Activated CD8-positive, alpha-beta memory T cell treated with anti-CD3 and anti-CD28 coated beads, Interleukin-2, amount 50 U/mL, for 1 hour (primary cell): Measurements from ENCODE around the gene PARVA.
"Not testable (repeated sequence)": the region's sequence is repeated elsewhere in the genome, so short reads cannot be mapped to it uniquely, and the experiment has no call there.

Source experiments
- DNase-seq: peaks from one replicate; pipeline ENCODE4 v3.0.0-alpha.2; 2020; ENCODE audit errors: extremely low read depth

Gene PARVA

DNA sequence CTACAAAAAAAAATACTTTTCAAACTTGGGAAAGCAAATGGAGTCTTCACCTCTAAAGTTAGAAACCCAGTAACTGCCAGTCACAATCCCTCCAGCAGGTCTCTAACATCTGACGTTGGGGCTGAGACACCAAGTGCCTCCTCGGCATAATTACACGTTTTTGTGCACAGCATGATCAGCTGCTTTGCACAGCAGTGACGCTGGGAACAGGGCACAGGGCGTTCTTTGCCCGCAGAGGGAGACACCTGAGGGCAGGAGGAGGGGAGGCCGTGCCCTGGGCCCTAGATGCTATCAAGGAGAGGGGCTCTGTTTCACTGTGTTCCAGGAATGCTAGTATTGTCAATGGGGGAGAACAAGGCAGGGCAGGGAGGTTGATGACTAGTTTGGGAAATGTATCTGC lies 120.1 kb downstream of the PARVA start:
- DNase-seq = no peak

DNA sequence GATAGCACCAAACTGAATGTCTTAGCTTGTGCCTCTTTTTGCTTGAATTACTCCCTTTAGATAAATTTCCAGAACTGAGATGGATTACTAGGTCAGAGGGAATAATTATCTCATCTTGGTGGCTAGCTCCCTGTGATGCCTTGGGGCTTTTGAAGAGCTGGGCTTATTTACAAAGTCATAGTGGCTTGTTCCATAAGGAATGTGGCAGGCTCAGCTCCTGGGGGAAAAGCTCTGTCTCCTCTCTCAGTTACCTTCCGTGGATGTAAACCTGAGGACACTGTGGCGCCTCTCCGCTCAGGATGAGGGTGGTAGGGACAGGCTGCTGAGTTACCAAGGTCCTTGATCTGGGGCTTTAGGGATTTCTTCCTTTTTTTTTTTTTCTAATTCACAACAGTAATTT lies 121.7 kb downstream of the PARVA start:
- DNase-seq = no peak

DNA sequence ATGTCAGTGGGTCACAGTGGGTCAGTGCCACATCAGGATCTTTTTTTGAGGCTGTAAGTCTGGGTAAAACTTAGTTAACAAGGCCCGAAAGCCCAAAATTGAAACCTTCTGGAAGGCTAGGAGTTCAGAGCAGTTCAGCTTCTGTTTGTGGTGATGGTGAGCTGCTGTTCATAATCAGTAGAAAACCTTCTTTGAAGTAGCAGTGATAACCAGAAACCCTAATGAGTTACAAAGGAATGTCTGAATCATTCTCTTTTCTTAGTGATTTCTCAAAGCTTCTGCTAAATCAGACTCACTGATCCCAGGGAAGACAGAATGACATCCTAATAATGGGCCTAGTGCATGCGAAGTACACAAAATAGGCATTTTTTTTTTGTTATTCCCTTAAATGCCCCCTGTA lies 124.7 kb downstream of the PARVA start:
- DNase-seq = no peak

DNA sequence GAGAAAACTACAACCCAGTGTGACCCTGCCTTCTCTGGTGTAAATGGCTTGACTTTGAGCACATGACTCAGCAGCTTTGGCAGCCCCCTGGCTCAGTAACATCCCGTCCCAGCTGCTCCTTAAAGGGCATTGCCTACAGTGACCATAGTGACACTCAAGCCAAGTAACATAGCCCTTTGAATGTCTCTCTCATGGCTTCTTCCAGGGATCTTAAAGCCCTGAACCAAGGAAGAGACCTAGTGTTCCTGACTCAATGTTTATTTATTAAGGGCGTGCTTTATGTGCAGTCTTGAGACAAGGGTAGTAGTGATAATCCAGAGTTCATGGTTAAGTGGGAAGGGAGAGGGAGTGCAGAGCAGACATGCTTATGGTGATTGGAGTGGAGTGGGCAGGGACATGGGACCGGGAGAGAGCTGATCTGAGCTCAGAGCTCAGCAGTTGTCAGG lies 125.7 kb downstream of the PARVA start:
- DNase-seq = no peak

DNA sequence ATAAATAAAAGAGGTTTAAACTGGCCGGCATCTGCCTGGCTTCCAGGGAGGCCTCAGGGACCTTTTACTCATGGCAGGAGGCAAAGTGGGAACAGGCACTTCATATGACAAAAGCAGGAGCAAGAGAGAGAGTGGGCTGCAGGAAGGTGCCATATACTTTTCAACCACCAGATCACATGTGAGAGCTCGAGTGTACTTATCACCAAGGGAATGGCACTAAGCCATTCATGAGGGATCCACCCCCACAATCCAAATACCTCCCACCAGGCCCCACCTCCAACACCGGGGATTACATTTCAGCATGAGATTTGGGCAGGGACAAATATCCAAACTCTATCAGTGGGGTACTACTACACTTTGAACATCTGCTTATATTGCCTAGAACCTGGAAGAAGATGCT lies 126.5 kb downstream of the PARVA start:
- no peak for DNase-seq

DNA sequence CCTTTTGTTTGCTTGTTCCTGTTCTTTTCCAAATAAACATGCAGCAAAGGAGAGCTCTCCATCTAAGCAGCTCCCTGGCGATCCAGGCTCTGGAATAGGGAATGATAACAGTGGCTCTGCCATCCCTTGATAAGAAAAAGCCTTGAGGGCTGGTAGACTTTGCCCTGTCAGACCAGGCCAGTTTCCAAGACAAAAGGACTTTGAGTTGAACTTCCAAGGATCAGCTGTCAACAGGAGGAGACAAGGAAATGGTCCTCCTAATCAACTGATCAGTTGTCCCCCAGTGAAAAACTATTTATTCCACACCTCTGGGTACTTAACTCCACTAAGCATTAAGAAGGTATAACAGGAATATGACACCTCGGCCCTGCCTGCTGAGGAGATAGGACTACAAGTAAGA lies 127.8 kb downstream of the PARVA start:
- no peak for DNase-seq

DNA sequence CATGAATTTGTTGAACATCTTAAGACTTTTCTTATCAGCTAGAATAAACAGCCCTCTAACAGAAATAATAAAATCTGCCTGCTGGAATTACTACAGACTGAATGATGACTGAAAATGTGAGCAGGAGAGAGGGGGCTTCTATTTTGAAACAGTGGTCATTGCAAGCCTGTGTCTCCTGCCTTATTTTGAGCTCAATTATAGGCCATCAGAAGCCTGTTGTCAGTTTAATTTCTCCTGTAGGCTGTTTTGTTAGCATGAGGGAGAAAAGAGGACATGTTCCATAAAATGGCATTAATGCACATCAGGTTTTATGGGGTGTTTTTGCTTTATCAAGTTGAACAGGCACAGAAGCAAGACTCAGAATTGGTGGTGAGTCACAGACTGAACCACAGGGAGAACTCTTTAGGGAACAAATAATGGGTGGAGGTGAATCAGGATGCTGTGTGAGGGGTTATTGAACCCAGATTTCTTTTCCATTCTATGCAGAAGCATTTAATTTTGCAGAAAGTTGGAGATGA lies 129.1 kb downstream of the PARVA start:
- no peak for DNase-seq

DNA sequence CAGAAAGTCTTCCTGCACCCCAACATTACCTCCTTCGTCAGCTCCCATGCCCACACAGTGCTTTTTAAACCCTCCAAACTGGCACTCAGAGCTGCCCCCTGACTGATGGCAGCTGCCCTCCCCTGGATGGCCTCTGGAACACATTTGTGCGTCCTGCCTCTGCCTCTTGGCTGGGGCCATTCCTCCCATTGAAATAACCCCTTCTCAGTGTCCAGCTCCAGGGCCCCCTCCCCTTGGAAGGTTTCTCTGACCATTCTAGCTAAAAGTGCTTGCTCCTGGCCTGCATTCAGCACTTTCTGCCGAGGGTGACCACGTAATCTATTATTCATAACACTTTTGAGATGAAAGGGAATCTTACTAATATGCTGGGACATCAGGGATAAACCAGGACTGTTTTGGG lies 130.0 kb downstream of the PARVA start:
- no peak for DNase-seq

DNA sequence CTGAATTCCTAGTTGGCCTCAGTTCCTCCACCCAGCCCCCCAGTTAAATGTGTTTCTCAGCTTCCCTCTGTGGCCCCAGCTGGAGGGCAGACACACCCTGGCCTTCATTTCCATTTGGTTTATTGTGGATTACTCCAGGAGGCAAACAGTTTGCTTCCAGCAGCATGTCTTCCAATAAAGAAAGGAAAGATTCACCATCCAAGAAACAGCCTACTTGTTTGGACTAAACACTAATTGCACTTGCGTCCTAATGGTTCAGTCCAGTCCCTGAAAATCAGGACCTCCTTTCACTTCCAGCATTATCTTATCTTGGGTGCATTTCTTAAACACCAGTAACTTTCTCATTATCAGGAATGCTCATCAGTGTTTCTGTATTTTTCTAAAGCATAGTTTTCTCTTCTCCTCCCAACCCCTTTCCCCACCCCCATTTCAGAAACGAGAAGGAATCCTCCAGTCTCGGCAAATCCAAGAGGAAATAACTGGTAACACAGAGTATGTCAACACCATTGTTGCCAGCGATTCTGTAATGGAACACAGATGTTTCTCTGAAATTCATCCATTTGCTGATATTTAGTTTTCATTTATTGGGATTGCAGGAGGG lies 130.9 kb downstream of the PARVA start:
- no peak for DNase-seq

DNA sequence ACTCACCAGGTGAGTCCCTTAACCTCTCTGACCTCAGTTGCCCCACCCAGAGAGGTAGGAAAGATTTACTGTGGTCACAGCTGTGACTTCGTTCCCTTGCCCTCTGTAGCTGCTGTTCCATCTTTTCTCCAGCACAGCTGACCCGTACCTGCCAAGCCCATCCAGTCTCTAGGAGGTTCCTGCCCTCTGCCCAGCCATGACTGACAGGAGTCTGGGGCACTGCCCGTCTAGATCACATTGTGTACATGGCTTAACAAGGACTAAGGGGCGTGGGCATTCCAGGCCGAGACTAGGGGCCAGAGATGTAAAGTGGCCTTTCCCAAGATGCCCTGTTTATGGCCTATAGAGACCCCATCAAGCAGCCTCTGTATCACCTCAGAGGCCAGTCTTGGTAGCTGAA lies 132.0 kb downstream of the PARVA start:
- no peak for DNase-seq

DNA sequence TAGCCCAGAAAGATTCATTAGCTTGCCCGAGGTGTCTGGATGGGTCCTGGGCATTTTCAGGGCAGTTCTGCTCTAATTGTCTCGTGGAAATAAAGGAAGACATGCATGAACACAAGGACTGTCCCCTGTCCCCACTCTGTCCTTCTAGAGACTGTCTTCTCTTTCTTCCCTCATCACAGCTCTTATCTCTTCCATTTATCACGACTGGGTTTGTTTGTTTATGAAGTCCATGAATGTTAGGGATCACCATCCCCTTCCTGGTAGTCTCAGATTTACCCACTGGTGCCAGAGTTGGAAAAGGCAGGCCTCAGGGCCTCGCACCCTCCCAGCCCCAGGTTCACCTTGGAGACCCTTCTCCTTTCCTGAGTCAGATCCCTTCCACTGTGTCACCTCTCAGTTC lies 134.8 kb downstream of the PARVA start:
- no peak for DNase-seq

DNA sequence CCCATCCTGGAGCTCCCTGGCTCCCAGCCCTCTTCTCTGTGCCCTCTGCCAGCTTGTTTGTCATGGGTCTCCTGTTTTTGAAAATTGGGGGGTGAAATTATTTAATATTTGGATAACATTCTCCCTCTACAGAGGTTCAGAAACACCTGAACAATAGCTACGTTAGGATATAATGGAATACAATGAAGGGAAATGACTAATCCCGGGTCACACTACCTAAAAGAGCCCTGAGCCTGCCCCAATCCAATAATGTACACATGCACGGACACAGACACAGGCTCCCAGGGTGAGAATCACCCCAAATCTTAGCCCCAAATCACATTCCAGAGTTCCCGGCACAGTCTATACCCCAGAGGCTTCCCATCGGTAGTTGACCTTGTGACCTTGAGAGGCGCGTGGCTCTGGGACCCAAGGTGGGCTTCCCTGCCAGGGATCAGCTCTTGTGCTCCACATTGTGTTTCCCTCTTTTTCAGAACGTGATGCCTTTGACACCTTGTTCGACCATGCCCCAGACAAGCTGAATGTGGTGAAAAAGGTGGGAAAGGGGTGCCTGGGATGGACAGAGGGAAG lies 135.5 kb downstream of the PARVA start:
- no peak for DNase-seq

DNA sequence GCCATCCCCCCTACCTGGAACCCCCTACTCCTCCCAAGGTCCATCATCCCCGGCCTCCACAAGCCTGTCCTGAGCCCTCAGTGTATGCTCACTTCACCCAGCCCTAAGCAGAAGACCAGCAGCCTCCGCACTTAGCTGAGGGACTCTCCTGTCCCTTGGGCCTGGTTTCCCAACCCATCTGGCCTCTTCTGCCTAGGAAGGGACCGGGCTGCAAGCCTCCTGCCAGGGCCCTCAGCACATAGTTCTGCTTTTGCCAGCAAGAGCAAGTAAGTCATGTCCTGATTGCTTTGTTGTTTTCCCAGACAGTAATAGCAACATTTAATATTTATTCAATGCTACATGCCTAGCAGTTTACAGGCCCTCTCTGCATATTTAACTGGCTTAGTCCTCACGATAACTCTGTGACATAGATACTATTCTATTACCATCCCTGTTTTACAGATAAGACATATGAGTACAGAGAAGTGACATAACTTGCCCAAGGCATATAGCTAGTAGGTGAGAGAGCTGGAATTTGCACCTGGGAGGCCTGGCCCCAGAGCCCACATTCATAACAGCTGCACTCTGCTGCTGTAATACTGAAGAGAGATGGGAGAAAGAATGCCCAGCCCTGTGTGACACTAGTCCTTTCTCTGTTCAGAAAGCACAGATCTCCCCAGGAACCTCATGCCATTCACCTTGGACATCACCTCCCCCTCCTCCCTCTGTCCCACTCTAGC lies 139.2 kb downstream of the PARVA start:
- no peak for DNase-seq

DNA sequence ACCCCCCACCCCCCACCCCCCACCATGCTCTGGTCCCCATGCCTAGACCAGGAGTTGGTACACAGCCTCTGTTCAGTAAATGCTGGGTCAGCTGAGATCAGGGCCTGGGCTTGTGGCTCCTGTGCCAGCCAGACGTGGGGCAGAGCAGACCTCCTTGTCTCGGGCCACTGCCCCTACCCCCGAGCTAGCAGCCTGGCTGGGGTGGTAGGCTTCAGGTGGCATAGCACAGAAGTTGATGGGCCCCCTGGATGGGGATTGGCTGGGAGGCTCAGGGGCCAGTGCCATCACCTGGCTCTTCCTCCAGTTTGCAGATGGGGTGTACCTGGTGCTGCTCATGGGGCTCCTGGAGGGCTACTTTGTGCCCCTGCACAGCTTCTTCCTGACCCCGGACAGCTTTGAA lies 139.9 kb downstream of the PARVA start:
- DNase-seq = no peak

DNA sequence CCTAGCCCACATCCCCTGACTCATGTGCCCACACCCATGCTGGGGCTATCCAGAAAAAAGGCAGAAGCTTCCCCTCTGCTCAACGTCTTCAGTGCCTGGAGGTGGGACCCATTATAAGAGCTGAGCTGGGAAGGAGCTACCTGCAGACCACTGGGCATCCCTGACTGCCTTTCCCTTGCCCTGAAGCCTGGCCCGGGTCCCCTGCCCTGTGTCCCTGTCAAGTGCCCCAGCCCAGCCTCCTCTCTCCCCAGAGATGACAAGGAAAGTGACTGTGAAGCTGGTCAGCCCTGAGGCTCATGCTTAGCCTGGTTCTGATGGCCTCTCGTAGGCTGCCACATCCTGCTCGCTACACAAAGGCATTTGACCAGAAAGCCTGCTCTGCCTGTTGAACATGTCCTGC lies 140.4 kb downstream of the PARVA start:
- no peak for DNase-seq

DNA sequence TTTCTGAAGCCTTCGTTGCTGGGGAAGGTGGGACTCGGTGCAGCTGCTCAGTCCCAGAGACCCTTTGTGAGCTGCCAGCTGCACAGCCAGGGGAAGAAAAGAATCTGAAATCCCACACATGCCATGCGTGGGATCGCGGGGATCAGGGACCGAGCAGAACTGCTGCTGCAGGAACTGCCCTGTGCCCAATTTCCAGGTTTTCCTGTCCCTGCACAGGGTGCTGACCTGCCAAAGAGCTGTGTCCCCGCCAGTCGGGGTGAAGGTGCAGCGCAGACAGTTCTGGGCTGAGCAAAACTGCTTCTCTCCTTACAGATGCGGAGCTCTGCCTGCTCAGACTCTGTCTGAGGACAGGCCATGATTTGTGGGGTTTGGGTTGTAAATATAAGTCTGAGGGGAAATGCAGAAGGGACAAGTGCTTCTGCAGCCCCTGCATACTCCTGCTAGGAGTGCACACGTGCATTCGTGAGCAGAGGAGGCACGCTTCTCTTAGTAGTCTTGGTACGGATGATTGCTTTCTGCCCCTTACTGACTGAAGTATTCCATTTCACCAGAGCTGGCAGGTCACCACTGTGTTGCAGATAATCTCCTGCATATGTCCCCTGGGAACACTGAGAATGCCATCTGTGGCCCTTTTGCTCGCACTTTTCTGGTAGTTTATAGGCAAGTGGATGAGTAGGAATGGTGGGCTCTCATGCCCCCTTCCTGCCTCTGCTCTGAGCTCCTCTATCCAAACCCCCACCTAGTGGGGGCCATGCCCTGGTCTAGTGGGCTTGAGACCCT lies 141.4 kb downstream of the PARVA start:
- no peak for DNase-seq

DNA sequence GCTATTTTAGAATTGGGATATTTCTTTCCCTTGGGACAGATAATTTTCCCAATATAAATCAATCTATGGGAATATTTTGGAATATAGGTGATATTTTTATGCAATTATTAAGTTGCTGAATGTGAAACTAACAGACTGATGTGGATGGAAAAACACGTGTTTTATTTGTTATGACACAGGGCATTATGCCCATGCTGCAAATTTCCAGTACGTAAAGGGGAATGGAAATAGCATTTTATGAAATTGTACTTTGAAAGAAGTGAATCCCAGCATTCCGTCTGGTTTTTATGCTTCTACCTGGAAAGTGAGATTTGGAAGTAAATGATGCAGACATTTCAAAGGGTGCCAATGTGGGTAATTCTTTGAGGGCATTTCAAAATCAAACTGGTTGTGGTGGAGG lies 142.7 kb downstream of the PARVA start:
- no peak for DNase-seq

DNA sequence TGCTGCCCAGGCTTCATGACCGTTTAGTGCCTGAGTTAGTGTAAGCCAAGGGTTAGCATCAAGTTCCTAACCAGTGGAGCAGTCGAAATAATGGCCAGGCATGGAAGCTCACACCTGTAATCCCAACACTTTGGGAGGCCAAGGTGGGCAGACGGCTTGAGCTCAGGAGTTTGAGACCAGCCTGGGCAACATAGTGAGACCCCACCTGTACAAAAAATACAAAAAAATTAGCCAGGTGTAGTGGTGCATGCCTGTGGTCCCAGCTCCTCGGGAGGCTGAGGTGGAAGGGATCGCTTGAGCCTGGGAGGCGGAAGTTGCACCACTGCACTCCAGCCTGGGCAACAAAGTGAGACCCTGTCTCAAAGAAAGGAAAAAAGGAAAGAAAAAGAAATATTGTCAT lies 143.2 kb downstream of the PARVA start:
- DNase-seq = not testable (repeated sequence)

DNA sequence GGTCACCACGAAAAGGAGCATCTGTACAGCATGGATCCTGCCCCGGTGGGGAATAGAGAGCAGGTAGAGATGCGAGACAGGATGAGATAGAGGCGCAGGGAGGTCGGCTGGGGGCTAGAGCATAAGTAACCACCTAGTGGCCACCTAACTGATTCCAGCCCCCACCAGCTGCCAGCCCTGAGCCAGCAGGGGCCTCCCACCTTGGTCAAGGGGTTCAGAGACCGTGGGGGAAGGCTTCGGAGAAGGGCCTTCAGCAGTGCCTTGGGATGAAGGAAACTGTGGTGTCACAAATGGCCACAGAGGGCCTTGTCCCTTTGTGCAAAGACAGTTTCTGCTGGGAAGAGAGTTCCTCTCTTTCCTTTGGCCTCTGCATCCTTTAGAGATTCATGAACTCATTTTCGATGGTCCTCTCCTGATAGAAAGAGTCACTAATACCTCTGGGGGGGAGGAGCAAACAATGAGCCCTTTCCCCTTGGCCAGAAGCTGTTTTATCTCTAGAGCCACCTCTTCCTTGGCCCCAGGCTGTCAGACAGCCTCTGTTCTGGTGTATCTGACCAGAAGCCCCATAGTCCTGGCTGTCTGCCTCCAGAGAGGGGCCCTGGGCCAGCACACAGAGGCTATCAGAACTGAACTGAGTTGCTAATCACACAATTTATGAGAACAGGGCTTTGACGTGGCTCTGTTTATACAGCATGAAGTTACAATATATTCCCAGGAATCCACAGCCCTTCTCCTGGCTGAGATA lies 146.0 kb downstream of the PARVA start:
- no peak for DNase-seq

DNA sequence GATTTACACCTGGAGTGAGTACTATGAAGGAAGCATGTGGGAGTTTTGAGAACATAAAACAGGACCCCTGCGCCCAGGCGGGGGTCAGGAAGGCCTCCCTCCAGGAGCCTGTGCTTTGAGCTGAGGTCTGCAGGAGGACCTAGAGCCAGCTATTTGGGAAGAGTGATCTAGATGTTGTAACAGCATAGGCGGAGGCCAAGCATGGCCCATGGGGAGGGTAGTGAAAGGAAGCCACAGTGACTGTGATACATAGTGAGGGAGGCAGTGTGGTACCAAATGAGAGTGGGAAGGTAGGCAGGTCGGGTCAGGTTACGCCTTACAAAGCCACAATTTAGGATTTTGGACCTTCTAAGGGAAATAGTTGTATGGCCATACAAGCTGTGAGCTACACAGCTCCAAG lies 147.5 kb downstream of the PARVA start:
- DNase-seq = no peak

DNA sequence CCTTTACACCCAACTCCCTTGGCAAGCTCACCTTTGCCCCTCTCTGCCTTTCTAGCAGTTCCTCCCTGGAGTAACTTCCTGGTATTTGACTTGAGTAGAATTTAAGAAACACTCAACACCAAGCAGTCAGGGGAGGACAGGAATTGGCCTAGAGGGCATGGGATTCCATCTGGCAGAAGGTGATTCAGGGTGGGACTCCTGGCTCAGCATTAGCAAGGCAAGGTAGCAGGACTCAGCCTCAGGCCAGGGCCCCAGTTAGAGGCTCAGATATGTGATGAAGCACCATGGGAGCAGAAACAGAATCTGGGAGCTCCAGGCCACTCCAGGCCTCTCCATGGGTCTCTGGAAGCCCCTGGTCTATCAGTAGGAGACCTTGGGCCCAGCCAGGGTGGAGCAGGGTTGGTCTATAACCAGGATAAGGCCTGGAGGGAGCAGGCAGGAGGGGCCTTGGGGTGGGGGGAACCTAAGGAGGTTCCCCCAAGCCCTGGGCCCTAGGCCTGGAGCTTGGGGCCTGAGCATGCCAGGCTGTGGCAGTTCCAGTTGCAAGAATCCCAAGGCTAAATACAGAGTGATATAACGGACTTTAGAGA lies 148.2 kb downstream of the PARVA start:
- DNase-seq = no peak
